ENCODE measurements around the gene TNS4.

Gene TNS4

GRCh38 chr17:40545660-40546059, 44.2 kb upstream of the TNS4 start:
- DNase-seq (ENCODE audit: low read depth in 2 of 2): no peak
- TF ChIP-seq, protein P1, sequence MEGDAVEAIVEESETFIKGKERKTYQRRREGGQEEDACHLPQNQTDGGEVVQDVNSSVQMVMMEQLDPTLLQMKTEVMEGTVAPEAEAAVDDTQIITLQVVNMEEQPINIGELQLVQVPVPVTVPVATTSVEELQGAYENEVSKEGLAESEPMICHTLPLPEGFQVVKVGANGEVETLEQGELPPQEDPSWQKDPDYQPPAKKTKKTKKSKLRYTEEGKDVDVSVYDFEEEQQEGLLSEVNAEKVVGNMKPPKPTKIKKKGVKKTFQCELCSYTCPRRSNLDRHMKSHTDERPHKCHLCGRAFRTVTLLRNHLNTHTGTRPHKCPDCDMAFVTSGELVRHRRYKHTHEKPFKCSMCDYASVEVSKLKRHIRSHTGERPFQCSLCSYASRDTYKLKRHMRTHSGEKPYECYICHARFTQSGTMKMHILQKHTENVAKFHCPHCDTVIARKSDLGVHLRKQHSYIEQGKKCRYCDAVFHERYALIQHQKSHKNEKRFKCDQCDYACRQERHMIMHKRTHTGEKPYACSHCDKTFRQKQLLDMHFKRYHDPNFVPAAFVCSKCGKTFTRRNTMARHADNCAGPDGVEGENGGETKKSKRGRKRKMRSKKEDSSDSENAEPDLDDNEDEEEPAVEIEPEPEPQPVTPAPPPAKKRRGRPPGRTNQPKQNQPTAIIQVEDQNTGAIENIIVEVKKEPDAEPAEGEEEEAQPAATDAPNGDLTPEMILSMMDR (IDR thresholded peaks at IDR 0.05; ENCODE audit: low read depth, low read length): no peak
- no peak overlapping the region for H3K4me3 ChIP-seq (replicated peaks in 1 of 2; ENCODE audit: low read depth in 2 of 2, low read length in 2 of 2)

DNA sequence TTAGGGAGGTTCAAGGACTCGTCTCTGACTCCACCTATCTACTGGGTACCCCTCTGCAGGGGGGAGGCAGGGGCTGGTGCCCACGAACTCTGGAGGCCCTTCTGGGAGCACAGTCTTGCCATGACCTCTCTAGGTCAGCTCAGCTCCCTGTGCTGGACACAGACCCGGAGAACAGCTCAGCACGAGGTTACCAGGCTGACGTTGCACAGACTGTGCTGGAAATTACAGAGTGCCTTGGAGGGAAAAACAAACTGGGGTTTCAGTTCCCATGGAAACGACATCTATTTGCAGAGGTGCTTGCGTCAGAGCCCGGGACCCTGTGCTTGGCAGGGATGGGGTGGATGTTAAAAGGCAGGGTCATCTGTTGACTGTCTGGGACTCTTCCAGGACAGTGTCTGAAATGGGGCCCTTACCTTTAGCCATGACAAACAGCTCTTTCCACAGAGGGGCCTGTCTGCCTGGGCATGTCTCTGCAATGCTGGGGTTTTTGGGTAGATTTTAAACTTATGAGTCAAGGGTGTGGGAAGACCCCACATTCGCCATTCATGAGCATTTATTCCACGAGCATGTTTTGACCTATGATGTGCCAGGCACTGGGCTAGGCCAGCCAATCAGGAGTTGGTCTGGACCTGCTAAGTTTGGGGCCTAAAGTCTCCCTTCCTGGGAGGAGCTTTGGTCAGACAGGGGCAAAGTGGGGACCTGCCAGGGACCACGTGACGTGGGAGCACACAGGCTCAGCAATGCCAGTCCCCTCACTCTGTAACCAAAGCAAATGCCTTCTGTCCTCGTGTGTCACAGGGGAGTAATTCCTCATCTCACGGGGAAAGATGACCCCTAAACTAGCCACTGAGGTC, 41.4 kb upstream of the TNS4 start:
- peak; percentile 99 to 100 for DNase-seq (ENCODE audit: low read depth in 2 of 2)
- TF ChIP-seq, protein P1 (IDR thresholded peaks at IDR 0.05; ENCODE audit: low read depth, low read length): no peak
- no peak overlapping the region for H3K4me3 ChIP-seq (replicated peaks in 1 of 2; ENCODE audit: low read depth in 2 of 2, low read length in 2 of 2)

GRCh38 chr17:40541873-40542557, 40.6 kb upstream of the TNS4 start:
- TF ChIP-seq, protein P1 (IDR thresholded peaks at IDR 0.05; ENCODE audit: low read depth, low read length): no peak
- DNase-seq (ENCODE audit: low read depth in 2 of 2): no peak
- H3K4me3 ChIP-seq (replicated peaks in 1 of 2; ENCODE audit: low read depth in 2 of 2, low read length in 2 of 2): no peak overlapping the region

- TF ChIP-seq, protein P1 (IDR thresholded peaks at IDR 0.05; ENCODE audit: low read depth, low read length): no peak
- no peak overlapping the region for H3K4me3 ChIP-seq (replicated peaks in 1 of 2; ENCODE audit: low read depth in 2 of 2, low read length in 2 of 2)
- no peak for DNase-seq (ENCODE audit: low read depth in 2 of 2)
Measured at GRCh38 chr17:40541060-40541872, 39.8 kb upstream of the TNS4 start.

GRCh38 chr17:40540448-40540847, 39.0 kb upstream of the TNS4 start:
- H3K4me3 ChIP-seq (replicated peaks in 1 of 2; ENCODE audit: low read depth in 2 of 2, low read length in 2 of 2): no peak overlapping the region
- DNase-seq (ENCODE audit: low read depth in 2 of 2): no peak
- TF ChIP-seq, protein P1 (IDR thresholded peaks at IDR 0.05; ENCODE audit: low read depth, low read length): no peak

- TF ChIP-seq, protein P1 (IDR thresholded peaks at IDR 0.05; ENCODE audit: low read depth, low read length): no peak
- no peak for DNase-seq (ENCODE audit: low read depth in 2 of 2)
- no peak overlapping the region for H3K4me3 ChIP-seq (replicated peaks in 1 of 2; ENCODE audit: low read depth in 2 of 2, low read length in 2 of 2)
Measured at GRCh38 chr17:40539711-40540411, 38.4 kb upstream of the TNS4 start.

All from cardiac fibroblast (primary cell).